Posterior vena cava (tissue), 2 donors: ENCODE data around the gene AGPAT1. TPM values are rescaled to one million over a fixed set of nuclear protein-coding genes. Genes with fewer than 3 reads are reported as not detected.
"Not testable (repeated sequence)": the region's sequence is repeated elsewhere in the genome, so short reads cannot be mapped to it uniquely, and the experiment has no call there.

Source experiments
- DNase-seq: peaks from one replicate; pipeline ENCODE4 v3.0.0-alpha.2; 2020; ENCODE audit warnings: low spot score
- intact Hi-C, 2 donors: fragments of 100-400 bp; cut with DNase I; formaldehyde crosslinking; loops; one replicate each; pipeline versions ENCODE4 v1.14.1 to v1.14.2; 2022 to 2023
- total RNA-seq, 2 donors: library from RNA; stranded (reverse); fragmentation: NEBNext Ultra II Directional; extraction: Animal tissue kit (Norgen Biotek cat#: 25700); gene quantifications; one replicate each; pipeline ENCODE4 v1.2.1, GENCODE V29; 2021
- donor health status: DM: yes; HTN: yes; CAD: no.
- donor health status: DM: yes; HTN: yes; CAD: no.

Gene AGPAT1
- total RNA-seq, 2 donors from 2014 or later = 42.0 to 53.3 TPM

DNA sequence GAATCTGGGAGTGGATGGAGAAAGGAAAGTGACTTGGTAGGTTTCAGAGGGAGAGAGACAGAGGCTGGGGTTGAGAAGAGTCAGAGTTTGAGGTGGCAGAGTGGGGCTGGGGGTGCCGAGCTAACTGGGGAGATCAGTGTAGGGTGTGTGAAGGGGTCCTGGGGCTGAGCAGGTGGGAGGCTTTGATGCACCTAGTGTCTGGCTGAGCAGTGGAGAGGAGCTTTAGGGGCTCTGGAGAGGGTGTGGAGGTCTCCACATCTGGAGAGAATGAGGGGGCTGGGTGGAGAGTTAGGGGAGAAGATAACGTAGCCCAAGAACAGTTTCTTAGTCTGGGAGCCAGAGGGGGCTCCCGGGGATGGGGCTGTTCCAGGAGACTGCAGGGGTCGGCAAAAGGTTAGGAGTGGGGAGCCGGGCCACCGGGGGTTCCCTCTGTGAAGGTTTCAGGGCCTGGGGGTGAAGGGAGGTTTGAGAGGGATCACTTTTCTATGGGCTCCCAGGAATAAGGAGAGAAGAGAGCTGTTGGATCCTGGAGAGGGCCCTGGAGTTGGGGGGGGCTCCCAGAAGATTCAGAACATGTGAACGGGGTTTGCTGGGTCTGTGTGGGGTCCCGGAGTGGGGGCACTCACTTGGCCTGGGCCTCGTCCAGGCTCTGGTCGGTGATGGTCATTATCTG, 13.3 kb upstream of the AGPAT1 start:
- DNase-seq = peak; percentile 75
- intact Hi-C loops = no loop called here

DNA sequence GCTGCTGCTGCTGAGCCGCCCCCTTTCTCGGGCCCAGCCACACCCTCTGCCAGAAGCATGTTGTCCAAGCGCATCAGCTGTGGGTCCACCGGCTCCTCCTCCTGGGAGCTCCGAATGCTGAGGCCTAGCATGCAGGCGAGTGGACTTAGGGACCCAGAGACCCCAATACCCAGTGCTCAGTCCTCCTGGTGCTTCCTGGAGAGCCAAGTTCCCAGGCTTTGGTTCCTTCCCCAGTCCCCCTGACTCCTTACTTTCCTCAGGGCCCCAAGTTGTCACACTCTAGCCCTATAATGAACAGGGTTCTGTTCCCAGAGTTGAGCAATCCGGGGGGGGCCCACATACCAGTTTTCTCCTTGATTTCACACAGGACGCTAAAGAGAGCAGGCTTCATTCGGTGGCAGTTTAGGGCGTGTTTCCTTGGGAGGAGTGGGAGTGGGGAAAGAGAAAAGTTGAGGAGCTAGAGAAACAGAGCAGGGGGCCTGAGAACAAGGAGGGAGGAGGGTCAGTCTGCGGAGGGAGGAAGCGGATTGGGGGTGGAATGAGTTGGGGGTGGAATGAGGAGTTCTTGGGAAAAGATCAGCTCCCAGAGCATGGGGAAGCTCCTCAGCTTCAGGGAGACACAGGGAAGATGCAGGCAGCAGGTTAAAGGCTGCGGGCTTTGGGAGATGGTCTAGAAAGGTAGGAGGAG, 12.6 kb upstream of the AGPAT1 start:
- peak; percentile 36 for DNase-seq
- intact Hi-C loops = no loop called here

DNA sequence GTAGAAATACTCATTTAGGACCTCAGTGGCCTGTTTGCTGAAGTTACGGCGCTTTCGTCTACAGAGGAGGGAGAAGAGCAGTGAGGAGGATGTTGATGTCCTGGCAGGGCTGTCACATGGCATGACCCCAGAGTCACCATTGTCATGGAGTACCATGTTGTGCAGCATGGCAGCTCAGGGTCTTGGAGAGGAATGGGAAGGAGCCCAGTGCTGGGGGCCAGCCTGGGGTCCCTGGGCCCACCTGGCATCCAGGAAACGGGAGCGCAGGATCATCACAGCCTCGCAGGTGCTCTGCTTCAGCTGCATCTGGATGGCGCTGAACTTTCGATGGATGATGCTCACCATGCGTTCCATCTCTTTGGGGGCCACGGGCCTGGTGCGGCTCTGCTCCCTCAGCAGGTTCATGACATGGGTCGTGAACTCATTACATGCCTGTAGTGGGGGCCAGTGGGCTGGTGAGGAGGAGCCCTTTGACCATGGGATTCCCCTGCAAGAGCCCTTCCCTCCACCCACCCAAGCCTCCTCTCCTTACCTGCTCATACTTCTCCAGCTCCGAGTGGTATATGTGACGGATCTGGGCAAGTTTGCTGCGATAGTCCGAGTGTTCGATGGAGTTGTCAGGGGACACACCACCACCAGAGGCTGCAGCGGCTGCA, 12.0 kb upstream of the AGPAT1 start:
- intact Hi-C loops = not testable (repeated sequence)
- peak; percentile 53 for DNase-seq

DNA sequence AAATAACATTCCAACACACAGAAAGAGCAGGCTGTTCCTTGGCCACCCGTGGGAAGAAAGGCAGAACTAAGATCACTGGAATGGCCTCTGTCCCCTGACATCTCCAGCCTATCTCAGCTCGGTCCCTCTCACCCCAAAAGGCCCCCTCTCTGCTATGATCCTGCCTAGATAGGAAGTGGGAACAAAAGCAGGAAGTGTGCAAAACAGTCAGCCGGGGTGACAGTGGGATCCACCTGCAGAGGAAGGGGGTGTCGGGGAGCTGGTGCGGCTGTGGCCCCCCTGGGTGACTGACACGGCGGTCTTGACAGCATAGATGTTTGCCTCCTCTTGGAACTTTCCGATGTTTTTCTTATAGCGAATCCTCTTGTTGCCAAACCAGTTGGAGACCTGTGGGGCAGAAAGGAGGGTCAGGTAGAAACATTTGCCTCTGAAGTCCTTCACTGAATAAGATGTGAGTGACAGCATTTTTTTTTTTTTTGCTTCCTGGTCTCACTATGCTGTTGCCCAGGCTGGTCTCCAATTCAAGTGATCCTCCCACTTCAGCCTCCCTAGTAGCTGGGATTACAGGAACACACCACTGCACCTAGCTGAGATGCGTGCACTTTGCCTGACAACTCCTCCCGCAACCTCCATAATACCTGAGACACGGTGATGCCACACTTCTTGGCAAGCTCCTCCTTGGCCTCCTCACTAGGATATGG, 11.3 kb upstream of the AGPAT1 start:
- intact Hi-C loops = no loop called here
- DNase-seq = peak; percentile 59

DNA sequence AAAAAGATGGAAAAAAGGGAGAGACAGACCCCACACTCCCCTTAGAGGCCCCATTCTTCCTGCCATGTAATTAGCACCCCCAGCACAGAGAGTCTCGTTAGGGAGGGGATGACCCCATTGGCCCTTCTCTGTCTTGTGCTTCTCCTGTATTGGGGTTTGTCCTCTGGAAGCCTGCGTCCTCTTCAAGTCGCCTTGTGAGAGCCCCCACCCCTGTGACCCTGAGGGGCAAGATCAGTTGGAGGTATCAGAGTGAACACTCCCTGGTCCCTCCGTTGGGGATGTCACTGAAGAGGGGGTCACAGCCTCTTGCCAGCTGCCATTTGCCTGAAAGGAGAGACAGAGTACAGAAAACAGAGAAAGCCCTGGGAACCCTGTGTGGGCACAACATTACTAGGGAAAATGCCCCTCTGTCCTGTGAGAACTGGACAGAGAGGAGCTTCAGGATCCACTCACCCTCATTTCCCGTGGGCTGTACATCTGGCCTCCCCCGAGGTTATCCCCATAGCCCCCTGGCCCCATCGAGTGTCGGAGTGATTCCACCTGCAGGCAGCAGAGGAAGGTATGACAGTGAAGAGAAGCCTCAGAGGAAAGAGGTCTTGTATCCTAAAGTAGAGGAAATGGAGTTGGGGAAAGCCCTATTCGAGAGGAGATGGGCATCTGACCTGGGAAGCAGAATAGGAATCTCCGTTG, 10.4 kb upstream of the AGPAT1 start:
- intact Hi-C loops = not testable (repeated sequence)
- peak; percentile 61 for DNase-seq

DNA sequence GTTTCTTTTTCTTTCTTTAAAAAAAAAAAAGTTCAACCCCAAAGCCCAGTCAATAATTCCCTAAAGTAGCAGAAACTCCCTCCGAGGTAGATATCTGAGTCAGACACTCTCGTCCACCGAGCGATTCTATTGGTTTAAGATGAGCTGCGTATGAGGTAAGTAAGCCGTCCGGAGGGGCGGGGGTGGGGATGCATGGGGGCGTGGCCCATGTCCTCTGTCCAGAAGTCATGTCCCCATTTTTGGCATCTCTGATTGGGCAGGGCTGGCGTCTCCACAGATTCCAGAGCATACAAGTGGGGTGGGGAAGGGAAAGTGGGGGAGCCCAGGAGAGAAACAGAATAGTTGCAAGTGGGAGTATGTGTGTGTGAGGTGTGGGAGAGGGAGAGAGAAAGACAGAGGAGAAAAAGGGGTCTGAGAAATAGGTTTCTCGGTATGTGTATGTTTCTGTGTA, 9.8 kb upstream of the AGPAT1 start:
- intact Hi-C loops = not testable (repeated sequence)
- peak; percentile 94 for DNase-seq

DNA sequence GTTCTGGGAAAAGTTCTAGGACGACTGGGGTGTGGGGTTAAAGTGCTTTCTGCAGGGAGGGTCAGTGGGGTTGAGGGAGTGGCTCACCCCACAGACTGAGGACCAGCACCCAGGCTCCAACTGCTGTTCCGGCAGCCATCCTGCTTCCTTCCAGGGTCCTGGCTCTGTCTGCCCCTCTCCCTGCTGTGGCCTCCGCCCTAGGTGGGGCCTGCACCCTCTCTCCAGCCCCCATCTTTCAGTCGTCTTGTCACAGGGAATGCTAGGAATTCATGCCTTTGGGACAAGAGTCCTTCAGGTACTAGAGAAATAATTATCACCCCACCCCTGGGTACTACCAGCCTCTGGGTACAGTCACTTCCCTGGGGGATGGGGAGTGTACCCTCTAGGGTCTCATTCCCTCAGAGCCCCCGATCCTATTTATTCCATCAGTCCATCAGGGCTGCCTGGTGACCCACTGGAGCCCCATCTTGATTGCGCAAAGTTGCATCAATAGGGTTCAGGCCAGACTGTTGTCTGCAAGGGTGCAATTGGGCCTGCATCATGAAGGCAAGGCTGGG, 8.3 kb upstream of the AGPAT1 start, which contains the start of gene AGER:
Gene AGER, minus strand, starts transcription at position 170 of the 557 bp plus-strand sequence. Its CDS starts 31 bp downstream, at position 139.
- peak; percentile 58 for DNase-seq
- intact Hi-C loops = no loop called here

DNA sequence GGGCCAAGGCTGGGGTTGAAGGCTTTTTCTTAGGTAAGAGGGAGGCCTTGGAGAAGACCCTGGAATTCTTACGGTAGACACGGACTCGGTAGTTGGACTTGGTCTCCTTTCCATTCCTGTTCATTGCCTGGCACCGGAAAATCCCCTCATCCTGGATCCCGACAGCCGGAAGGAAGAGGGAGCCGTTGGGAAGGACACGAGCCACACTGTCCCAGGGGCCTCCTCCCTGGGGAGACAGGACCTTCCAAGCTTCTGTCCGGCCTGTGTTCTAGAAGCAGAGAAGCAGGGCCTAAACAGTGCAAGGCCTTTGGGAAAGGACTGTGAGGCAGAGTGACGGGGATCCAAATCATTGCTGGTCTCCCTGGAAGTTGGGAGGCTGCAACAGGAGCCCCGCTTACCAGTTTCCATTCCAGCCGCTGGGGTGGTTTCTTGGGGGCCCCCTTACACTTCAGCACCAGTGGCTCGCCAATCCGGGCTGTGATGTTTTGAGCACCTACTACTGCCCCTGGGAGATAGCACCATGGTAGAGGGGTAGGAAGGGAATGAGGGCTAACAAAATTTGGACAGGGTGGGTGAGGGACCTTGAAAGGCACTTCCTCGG, 7.7 kb upstream of the AGPAT1 start:
- intact Hi-C loops = no loop called here
- peak; percentile 49 for DNase-seq

DNA sequence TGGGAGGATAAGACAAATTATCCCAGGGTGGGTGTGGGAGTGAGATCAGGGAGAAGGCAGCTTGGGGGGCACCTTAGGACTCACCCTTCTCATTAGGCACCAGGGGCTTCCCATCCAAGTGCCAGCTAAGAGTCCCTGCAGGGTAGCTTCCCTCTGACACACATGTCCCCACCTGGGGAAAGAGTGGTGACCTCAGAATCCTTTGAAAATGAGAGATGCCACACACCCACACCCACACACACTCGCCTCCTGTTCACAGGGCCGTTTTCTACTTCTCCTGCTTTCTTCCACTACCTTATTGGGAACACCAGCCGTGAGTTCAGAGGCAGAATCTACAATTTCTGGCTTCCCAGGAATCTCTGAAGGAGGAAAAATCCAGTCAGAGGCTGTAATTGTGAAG, 7.1 kb upstream of the AGPAT1 start:
- intact Hi-C loops = no loop called here
- DNase-seq = no peak

DNA sequence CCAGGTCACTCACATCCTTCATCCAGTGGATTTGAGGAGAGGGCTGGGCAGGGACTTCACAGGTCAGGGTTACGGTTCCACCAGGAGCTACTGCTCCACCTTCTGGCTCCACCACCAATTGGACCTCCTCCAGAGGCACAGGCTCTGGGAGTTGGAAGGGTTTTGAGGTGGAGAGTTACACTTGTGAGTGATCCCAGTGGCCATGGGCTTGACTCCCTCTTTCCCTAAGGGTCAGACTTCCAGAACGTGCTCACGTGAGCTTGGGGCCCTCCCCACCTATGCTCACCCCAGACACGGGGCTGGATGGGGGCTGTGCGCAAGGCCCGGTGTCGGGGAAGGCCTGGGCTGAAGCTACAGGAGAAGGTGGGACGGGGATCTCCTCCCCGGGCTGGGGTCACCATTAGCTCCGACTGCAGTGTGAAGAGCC, 6.7 kb upstream of the AGPAT1 start:
- peak; percentile 68 for DNase-seq
- intact Hi-C loops = no loop called here

DNA sequence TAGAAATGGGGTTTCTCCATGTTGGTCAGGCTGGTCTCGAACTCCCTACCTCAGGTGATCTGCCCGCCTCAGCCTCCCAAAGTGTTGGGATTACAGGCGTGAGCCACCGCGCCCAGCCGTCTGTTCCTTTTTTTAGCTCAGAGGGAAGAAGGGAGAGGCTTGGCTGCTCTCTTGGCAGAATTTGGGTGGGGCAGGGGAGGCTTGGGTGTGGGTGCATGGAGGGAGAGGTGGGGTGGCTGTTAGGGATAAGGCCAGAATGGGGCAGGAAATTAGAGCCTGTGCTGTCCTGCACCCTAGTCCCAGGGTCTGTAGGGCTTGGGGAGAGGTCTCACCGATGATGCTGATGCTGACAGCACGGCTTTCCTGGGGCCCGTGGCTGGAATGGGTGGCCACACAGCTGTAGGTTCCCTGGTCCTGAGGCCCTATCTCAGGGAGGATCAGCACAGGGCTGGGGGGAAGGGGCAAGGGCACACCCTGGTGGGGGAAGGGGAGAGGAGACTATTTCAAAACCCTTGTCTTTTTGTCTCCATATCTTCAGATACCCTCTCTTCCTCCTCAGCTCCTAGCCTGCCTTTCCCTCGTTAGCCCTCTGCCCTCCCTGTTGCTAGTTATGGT, 6.1 kb upstream of the AGPAT1 start:
- intact Hi-C loops = no loop called here
- peak; percentile 49 for DNase-seq

DNA sequence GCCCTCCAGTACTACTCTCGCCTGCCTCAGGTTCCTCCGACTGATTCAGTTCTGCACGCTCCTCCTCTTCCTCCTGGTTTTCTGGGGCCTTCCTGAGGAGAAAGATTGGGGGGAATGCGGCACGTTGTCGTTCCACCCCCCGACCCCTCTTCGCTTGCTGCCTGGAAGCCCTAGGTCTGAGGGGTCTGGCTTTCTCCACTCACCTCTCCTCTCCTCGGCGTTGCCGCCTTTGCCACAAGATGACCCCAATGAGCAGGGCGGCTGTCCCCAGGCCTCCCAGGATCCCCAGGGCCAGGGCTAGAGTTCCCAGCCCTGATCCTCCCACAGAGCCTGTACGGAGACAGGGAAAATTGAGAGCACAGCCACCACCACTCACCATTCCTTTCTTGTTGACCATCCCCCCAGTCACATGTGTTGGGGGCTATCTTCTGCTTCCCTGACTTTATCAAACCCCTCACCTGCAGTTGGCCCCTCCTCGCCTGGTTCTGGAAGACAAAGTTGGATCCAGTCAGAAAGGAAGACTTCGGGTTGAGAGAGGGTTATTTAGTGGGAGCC, 5.3 kb upstream of the AGPAT1 start:
- DNase-seq = peak; percentile 77
- intact Hi-C loops = no loop called here

DNA sequence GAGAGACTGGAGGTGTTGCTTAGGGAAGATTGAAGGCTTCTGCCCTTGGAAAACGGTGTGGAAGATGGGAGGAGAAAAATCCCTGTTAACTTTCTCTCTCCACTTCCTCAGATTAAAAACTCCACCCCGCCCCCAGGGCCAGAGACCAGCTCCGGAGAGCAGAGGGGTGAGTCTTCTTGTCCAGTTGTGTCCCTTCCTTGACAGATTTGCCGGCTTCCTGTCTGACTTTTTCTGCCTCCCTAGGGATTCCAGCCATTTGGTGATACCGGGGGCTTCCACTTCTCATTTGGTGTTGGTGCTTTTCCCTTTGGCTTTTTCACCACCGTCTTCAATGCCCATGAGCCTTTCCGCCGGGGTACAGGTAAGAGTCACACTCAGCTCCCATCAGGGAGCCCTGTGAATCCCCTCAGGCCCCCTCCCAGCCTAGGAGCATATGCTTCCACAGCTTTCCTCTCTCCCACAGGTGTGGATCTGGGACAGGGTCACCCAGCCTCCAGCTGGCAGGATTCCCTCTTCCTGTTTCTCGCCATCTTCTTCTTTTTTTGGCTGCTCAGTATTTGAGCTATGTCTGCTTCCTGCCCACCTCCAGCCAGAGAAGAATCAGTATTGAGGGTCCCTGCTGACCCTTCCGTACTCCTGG, 4.0 kb upstream of the AGPAT1 start:
- DNase-seq = no peak
- intact Hi-C loops = loop anchor here in 1 of 2 donors (5.0 kb wide), 1 partner anchor 53 kb away; the partner anchor contains the start of gene ATF6B

DNA sequence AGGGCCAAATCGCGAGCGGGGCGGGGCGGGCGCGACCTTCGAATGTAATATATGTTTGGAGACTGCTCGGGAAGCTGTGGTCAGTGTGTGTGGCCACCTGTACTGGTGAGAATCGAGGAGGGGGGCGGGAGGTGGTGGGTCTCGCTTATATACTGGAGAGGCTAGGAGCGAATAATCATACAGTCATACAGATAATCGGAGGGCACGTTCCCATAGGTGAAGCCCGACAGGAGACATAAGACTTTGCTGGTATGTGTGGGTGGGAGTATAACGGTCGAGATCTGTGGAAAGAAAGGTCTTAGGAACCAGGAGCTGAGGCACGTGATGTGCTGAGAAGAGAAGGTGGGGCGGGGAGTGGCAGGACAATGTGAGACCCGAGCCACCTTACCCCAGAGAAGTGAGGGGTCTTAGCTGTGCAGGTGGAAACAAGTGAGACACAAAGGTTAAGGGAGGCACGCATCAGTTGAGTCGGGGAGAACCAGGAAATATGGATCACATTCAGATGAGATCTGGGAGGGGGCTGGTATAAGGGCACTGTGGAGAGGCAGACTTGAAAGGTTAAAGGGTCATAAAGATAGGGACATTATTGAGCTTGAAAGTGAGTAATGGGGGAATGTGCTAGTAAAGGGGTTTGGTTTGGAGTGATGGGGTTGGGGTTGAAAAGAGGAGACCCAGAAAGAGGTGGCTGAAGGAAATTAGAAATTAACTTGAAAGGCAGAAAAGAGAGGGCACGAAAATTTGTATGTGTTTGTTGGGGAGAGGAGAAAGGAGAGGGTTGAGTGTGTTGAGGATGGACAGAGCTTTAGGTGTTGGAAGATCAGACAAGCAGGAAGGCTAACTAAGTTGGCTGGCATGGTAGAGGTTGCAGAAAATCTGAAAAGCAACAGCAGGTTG, 2.9 kb upstream of the AGPAT1 start:
- intact Hi-C loops = loop anchor here in 1 of 2 donors (5.0 kb wide), 1 partner anchor 51 kb away; the partner anchor contains the start of gene ATF6B
- DNase-seq = no peak

DNA sequence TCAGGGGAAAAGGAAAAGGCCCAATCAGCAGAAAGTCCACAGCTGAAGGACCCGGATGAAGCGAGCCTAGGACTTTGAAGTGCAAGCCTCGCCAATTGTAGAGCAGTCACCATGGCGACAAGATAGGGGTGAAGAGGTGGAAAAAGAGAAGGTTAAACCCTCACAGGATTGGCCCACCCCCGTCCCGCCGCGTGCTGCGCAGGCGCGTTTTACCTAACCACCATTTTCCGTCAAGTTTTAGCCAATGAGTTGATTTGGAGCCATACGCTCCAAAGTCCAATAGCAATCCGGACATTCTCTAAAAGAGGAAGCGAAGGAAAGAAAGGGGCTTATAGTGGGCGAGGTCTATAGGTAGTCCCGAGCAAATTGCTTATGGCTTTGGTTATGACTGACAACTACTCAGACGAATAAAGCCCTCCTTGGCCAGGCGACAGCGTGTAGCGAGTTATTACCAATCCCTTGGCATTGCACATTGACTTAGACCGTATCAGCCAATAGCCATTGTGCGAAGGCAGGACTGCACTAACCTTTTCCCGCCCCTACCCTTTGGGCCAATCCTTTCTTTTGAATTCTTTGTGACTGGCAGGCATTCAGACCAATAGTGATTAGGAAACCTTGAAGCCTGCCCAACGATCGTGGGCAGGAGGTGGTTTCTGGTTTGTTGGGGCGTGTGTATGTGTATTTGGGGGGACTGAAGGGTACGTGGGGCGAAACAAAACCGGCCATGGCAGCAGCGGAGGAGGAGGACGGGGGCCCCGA, 2.1 kb upstream of the AGPAT1 start, which contains the start of gene RNF5:
Gene RNF5, plus strand, starts transcription at position 618 of the 759 bp plus-strand sequence. Its CDS starts 107 bp downstream, at position 725.
- peak; percentile 98 for DNase-seq
- intact Hi-C loops = loop anchor here in 1 of 2 donors (5.0 kb wide), 1 partner anchor 51 kb away; the partner anchor contains the start of gene ATF6B
